B cell (primary cell): ENCODE measurements around the gene ZNF407.

Source experiments
- EZH2 ChIP-seq: IDR thresholded peaks from 2 replicates; pipeline ENCODE4 v1.6.1; 2012; ENCODE audit warnings: borderline replicate concordance, low read depth, mild to moderate bottlenecking, moderate library complexity, low read length; ENCODE audit not compliant: insufficient read depth, poor library complexity, severe bottlenecking
- TF ChIP-seq, protein P1 (sequence below): fragments of 200-600 bp; IDR thresholded peaks from one replicate; pipeline ENCODE4 v1.8.0; 2022; ENCODE audit warnings: antibody characterized with exemption, mild to moderate bottlenecking

DNA sequence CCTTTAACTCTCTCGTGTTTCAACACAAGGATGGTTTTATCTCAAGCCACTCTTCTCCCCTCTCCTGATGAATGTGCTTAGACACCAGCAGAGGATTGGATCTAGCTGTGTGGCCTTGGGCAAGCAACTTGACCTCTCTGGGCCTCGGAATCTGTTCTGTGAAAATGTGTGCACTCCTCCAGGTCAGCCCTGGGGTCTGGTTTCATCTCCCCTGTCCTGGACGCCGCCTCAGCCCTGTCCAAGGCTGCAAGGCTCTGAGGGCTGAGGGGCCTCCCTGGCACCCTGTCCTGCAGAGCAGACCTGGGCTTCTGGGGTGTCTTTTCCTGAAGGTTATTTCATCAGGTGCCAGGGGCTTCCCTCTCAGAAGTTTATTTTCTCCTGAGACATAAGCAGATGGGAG, 34.9 kb upstream of the ZNF407 start:
- TF ChIP-seq, protein P1, sequence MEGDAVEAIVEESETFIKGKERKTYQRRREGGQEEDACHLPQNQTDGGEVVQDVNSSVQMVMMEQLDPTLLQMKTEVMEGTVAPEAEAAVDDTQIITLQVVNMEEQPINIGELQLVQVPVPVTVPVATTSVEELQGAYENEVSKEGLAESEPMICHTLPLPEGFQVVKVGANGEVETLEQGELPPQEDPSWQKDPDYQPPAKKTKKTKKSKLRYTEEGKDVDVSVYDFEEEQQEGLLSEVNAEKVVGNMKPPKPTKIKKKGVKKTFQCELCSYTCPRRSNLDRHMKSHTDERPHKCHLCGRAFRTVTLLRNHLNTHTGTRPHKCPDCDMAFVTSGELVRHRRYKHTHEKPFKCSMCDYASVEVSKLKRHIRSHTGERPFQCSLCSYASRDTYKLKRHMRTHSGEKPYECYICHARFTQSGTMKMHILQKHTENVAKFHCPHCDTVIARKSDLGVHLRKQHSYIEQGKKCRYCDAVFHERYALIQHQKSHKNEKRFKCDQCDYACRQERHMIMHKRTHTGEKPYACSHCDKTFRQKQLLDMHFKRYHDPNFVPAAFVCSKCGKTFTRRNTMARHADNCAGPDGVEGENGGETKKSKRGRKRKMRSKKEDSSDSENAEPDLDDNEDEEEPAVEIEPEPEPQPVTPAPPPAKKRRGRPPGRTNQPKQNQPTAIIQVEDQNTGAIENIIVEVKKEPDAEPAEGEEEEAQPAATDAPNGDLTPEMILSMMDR: no peak
- no peak for TF ChIP-seq EZH2
